HepG2 (cell line): Measurements from ENCODE around the gene RCBTB1. TPM values are rescaled to one million over a fixed set of nuclear protein-coding genes. Genes with fewer than 3 reads are reported as not detected.
A peak's percentile ranks its signal among the peaks of the same experiment; 100 is the strongest.

ENCODE experiments used
- ATAC-seq: fragments of 200-7000 bp; cut with Tn5 transposase; 3 replicates; pipeline ENCODE4 v1.9.1; 2020; ENCODE audit warnings: mild to moderate bottlenecking, moderate library complexity
- BruUV-seq: library from RNA; stranded (reverse); fragments of 400-500 nt; replicated peaks from 2 replicates; lab custom pipeline; 2021; lab: Mats Ljungman, UMichigan
- CTCF ChIA-PET: fragments of 300-600 bp; formaldehyde crosslinking; extraction: SDS; loops from one replicate; lab custom pipeline; 2021; ENCODE audit warnings: low total read pairs, inconsistent platforms, low intra/inter-chr PET ratio; lab: Yijun Ruan, JAX
- POLR2A ChIA-PET: fragments of 350-600 bp; sonication (Branson Sonifier 250); formaldehyde crosslinking; loops from one replicate; lab custom pipeline; 2020; ENCODE audit warnings: antibody characterized with exemption, inconsistent platforms; lab: Yijun Ruan, JAX
- DNase-seq: peaks from one replicate; pipeline ENCODE4 v3.0.0-alpha.2; 2015; ENCODE audit warnings: low spot score
- FAIRE-seq: peaks from 3 replicates; lab custom pipeline; 2011; peaks lifted over from hg19 to GRCh38; lab: Jason Lieb, UNC
- H2AFZ ChIP-seq: one replicate; pipeline ENCODE4 v1.6.1; 2011; ENCODE audit warnings: low read length, inconsistent platforms
- H3K27ac ChIP-seq: fragments of 300-600 bp; 3 replicates; pipeline ENCODE4 v1.8.0; 2011; ENCODE audit warnings: mixed run types, mild to moderate bottlenecking, mixed read lengths, low read length, inconsistent platforms; ENCODE audit not compliant: insufficient read depth; ENCODE audit errors: extremely low read length
- H3K27me3 ChIP-seq, 2 experiments: fragments of 200-600 bp in 1 of 2; 2 replicates in 1 of 2; 3 replicates in 1 of 2; pipeline versions ENCODE4 v1.6.0 to v1.8.0; 2011; ENCODE audit warnings: low read length in 2 of 2, mild to moderate bottlenecking in 2 of 2, moderate library complexity in 2 of 2, inconsistent platforms in 1 of 2; ENCODE audit not compliant: insufficient read depth in 2 of 2, control insufficient read depth in 1 of 2
- H3K36me3 ChIP-seq, 2 experiments: fragments of 200-600 bp in 1 of 2; replicated peaks in 1 of 2; 2 replicates in 1 of 2; 3 replicates in 1 of 2; pipeline versions ENCODE4 v1.5.1 to v1.8.0; 2011; ENCODE audit warnings: low read length in 2 of 2, inconsistent platforms in 1 of 2; ENCODE audit not compliant: insufficient read depth in 2 of 2, control insufficient read depth in 1 of 2
- H3K4me1 ChIP-seq: 2 replicates; pipeline ENCODE4 v1.5.1; 2012; ENCODE audit warnings: low read length, inconsistent platforms; ENCODE audit not compliant: insufficient read depth
- H3K4me2 ChIP-seq: 2 replicates; pipeline ENCODE4 v1.6.0; 2011; ENCODE audit warnings: low read depth, low read length, inconsistent platforms
- H3K4me3 ChIP-seq, 3 experiments: fragments of 200-600 bp in 1 of 3; sonication (generic), shearing (Covaris generic) in 1 of 3; replicated peaks in 1 of 3; 2 replicates each; pipeline ENCODE4 v1.5.1; 2011 to 2016; ENCODE audit warnings: low read length in 3 of 3, inconsistent platforms in 2 of 3, low read depth in 2 of 3, mild to moderate bottlenecking in 2 of 3, control low read depth in 1 of 3, mixed read lengths in 1 of 3; ENCODE audit not compliant: insufficient read depth in 1 of 3
- H3K79me2 ChIP-seq: one replicate; pipeline ENCODE4 v1.6.1; 2011; ENCODE audit warnings: low read length, inconsistent platforms; ENCODE audit not compliant: insufficient read depth
- H3K9ac ChIP-seq: 2 replicates; pipeline ENCODE4 v1.6.0; 2011; ENCODE audit warnings: mild to moderate bottlenecking, low read depth, low read length, inconsistent platforms; ENCODE audit not compliant: insufficient read depth
- H3K9me3 ChIP-seq: 2 replicates; pipeline ENCODE4 v1.5.1; 2012; ENCODE audit warnings: mild to moderate bottlenecking, low read length
- H4K20me1 ChIP-seq: 2 replicates; pipeline ENCODE4 v1.6.0; 2011; ENCODE audit warnings: inconsistent platforms, mild to moderate bottlenecking, low read length, moderate library complexity; ENCODE audit not compliant: insufficient read depth
- GRHL1 ChIP-seq: sonication (generic); formaldehyde crosslinking; conservative IDR thresholded peaks from 2 replicates; pipeline ENCODE4 v1.8.0; 2022; ENCODE audit warnings: missing genetic modification reagents
- GTF2F1 ChIP-seq: fragments of 150-350 bp; IDR thresholded peaks from 2 replicates; pipeline ENCODE4 v1.6.1; 2014; ENCODE audit warnings: low read length
- KMT2A ChIP-seq: sonication (generic); formaldehyde crosslinking; IDR thresholded peaks from 2 replicates; pipeline ENCODE4 v1.4.0; 2020; ENCODE audit warnings: missing genetic modification reagents
- MAFF ChIP-seq: IDR thresholded peaks from 2 replicates; pipeline ENCODE4 v1.6.1; 2011; ENCODE audit warnings: low read depth, low read length, improper control_type of control experiment
- MAFK ChIP-seq, 2 experiments: IDR thresholded peaks in 1 of 2; conservative IDR thresholded peaks in 1 of 2; 2 replicates each; pipeline ENCODE4 v1.6.1; 2011; ENCODE audit warnings: improper control_type of control experiment in 2 of 2, low read length in 2 of 2
- MBNL3 ChIP-seq: fragments of 250-450 bp; sonication (Bioruptor Pico); conservative IDR thresholded peaks from 2 replicates; pipeline ENCODE4 v1.8.0; 2022; ENCODE audit warnings: mild to moderate bottlenecking, inconsistent platforms
- SIX1 ChIP-seq: sonication (generic); formaldehyde crosslinking; IDR thresholded peaks from 2 replicates; pipeline ENCODE4 v1.4.0; 2020; ENCODE audit warnings: missing genetic modification reagents, borderline replicate concordance
- ZBTB26 ChIP-seq: IDR thresholded peaks from 2 replicates; pipeline ENCODE4 v1.6.1; 2016; ENCODE audit warnings: missing compliant biosample characterization, missing genetic modification reagents, borderline replicate concordance
- ZBTB7A ChIP-seq: sonication (generic); formaldehyde crosslinking; IDR thresholded peaks from 2 replicates; pipeline ENCODE4 v1.8.0; 2022; ENCODE audit warnings: mild to moderate bottlenecking, missing genetic modification reagents
- ZFYVE20 ChIP-seq: sonication (generic); formaldehyde crosslinking; IDR thresholded peaks from 2 replicates; pipeline ENCODE4 v1.8.0; 2023; ENCODE audit warnings: low read depth, mild to moderate bottlenecking, moderate library complexity, missing genetic modification reagents, borderline replicate concordance
- ZNF10 ChIP-seq: sonication (generic); formaldehyde crosslinking; IDR thresholded peaks from 2 replicates; pipeline ENCODE4 v1.4.0; 2020; ENCODE audit warnings: mild to moderate bottlenecking, low read depth, missing genetic modification reagents, borderline replicate concordance
- ZNF142 ChIP-seq: sonication (generic); formaldehyde crosslinking; IDR thresholded peaks from 2 replicates; pipeline ENCODE4 v1.4.0; 2020; ENCODE audit warnings: missing genetic modification reagents
- ZNF253 ChIP-seq: sonication (generic); formaldehyde crosslinking; IDR thresholded peaks from 2 replicates; pipeline ENCODE4 v1.8.0; 2022; ENCODE audit warnings: mild to moderate bottlenecking, missing genetic modification reagents, borderline replicate concordance
- ZNF280B ChIP-seq: sonication (generic); formaldehyde crosslinking; IDR thresholded peaks from 2 replicates; pipeline ENCODE4 v1.5.0; 2020; ENCODE audit warnings: missing genetic modification reagents, mild to moderate bottlenecking, borderline replicate concordance
- in situ Hi-C: cut with HindIII; loops from 2 replicates; pipeline ENCODE4 v1.10.0; 2017; ENCODE audit warnings: low pct_unique_long_range_greater_than_20kb; ENCODE audit not compliant: extremely low pct_ligation_motif_present
- intact Hi-C: fragments of 100-400 bp; cut with micrococcal nuclease; formaldehyde crosslinking; loops from one replicate; pipeline ENCODE4 v1.10.0; 2022; ENCODE audit not compliant: unreplicated experiment
- polyA plus RNA-seq, 8 experiments: library from polyadenylated mRNA; depleted of rRNA in 3 of 8; stranded (reverse) in 7 of 8; unstranded in 1 of 8; fragments of >200 nt; fragmentation: Illumina TruSeq in 4 of 8; extraction: Trizol in 4 of 8; gene quantifications; 2 replicates each; pipeline versions ENCODE4 v1.2.1 to v1.2.3, GENCODE V29; 2011 to 2016; ENCODE audit warnings: low read depth in 4 of 8, missing spikeins in 1 of 8, mixed read lengths in 1 of 8; ENCODE audit not compliant: insufficient read depth in 1 of 8
- total RNA-seq, 5 experiments: library from RNA; depleted of rRNA; stranded (reverse); fragments of >200 nt; fragmentation: Illumina TruSeq; extraction: Trizol; gene quantifications; 2 replicates each; pipeline ENCODE4 v1.2.3, GENCODE V29; 2016; ENCODE audit warnings: low read depth in 1 of 5

RCBTB1 gene
- total and polyA plus RNA-seq, 2 of the 13 experiments (the other 11 are each of a cell fraction or from before 2014, with no cell fraction given): 13.4 to 21.6 TPM

GRCh38 chr13:49533011-49533410 is 52.3 kb downstream of the RCBTB1 start:
- Histone ChIP-seq H3K4me1 (no peaks in the 10 kb centered on the region), H3K9me3 (no peaks in the 10 kb centered on the region), H3K36me3 (peaks cover 1 to 19% of the 10 kb centered on the region in 2 experiments; a peak in 4 of 5 replicates), H2AFZ (no peak overlapping the region), H3K4me3 (no peak overlapping the region), H3K79me2 (no peaks in the 10 kb centered on the region), H4K20me1 (no peaks in the 10 kb centered on the region), H3K4me2 (no peak overlapping the region), H3K27ac (no peak overlapping the region), H3K9ac (no peak overlapping the region), H3K27me3 (no peaks in the 10 kb centered on the region)
- BruUV-seq: TSS peak; percentile 38
- ChIA-PET CTCF (no interaction called here), POLR2A (no interaction called here)
- ATAC-seq: no peak
- no peak for FAIRE-seq
- DNase-seq: no peak
- in situ Hi-C loops (no loop called here), intact Hi-C loops (no loop called here)
- TF ChIP-seq ZNF142 (CRISPR knock-in tag) (no peak), MAFF (peak; percentile 47), GRHL1 (CRISPR knock-in tag) (no peak), GTF2F1 (no peak), SIX1 (CRISPR knock-in tag) (no peak), ZNF280B (no peak), ZNF253 (CRISPR knock-in tag) (no peak), ZBTB7A (CRISPR knock-in tag) (no peak), MBNL3 (CRISPR knock-in tag) (no peak), KMT2A (CRISPR knock-in tag) (no peak), ZBTB26 (CRISPR knock-in tag) (no peak), ZFYVE20 (CRISPR knock-in tag) (no peak), MAFK (conservative IDR thresholded peaks at IDR 0.05 in 1 of 2, IDR thresholded peaks at IDR 0.05 in 1 of 2; ENCODE audit: low read length in 2 of 2) (peak; percentile 7 to 64; a peak in 2 of 4 replicates), ZNF10 (CRISPR knock-in tag) (no peak)
